ENCODE results near the gene OMP.

Gene OMP

GRCh38 chr11:77142091-77142975 lies 39.7 kb downstream of the OMP start:
- Histone ChIP-seq H3K4me3 (ENCODE audit: low read depth, low read length) (no peak overlapping the region), H3K4me1 (ENCODE audit: control insufficient read depth, insufficient read depth, low read length) (peaks cover 5% of the 10 kb centered on the region), H3K36me3 (ENCODE audit: control insufficient read depth, insufficient read depth, low read length) (no peaks in the 10 kb centered on the region), H3K9ac (ENCODE audit: low read depth, low read length) (no peak overlapping the region), H3K9me3 (ENCODE audit: control insufficient read depth, insufficient read depth, low read length) (no peaks in the 10 kb centered on the region), H3K27me3 (ENCODE audit: control insufficient read depth, insufficient read depth, low read length) (peaks cover 2% of the 10 kb centered on the region)

- peaks cover 2% of the 10 kb centered on the region for H3K27me3 ChIP-seq (ENCODE audit: control insufficient read depth, insufficient read depth, low read length)
Measured at GRCh38 chr11:77143405-77144020, 40.9 kb downstream of the OMP start.

GRCh38 chr11:77144196-77144856 lies 41.7 kb downstream of the OMP start:
- Histone ChIP-seq H3K27me3 (ENCODE audit: control insufficient read depth, insufficient read depth, low read length) (peaks cover 2% of the 10 kb centered on the region), H3K4me1 (ENCODE audit: control insufficient read depth, insufficient read depth, low read length) (peaks cover 5% of the 10 kb centered on the region), H3K9ac (ENCODE audit: low read depth, low read length) (no peak overlapping the region), H3K9me3 (ENCODE audit: control insufficient read depth, insufficient read depth, low read length) (no peaks in the 10 kb centered on the region), H3K4me3 (ENCODE audit: low read depth, low read length) (no peak overlapping the region), H3K36me3 (ENCODE audit: control insufficient read depth, insufficient read depth, low read length) (no peaks in the 10 kb centered on the region)

More at GRCh38 chr11:77143405-77144020, 40.9 kb downstream of the OMP start:
- Histone ChIP-seq H3K4me3 (ENCODE audit: low read depth, low read length) (no peak overlapping the region), H3K36me3 (ENCODE audit: control insufficient read depth, insufficient read depth, low read length) (no peaks in the 10 kb centered on the region), H3K4me1 (ENCODE audit: control insufficient read depth, insufficient read depth, low read length) (peaks cover 5% of the 10 kb centered on the region), H3K9me3 (ENCODE audit: control insufficient read depth, insufficient read depth, low read length) (no peaks in the 10 kb centered on the region), H3K9ac (ENCODE audit: low read depth, low read length) (no peak overlapping the region)

GRCh38 chr11:77144857-77145428 lies 42.3 kb downstream of the OMP start:
- no peak overlapping the region for H3K4me3 ChIP-seq (ENCODE audit: low read depth, low read length)
- peaks cover 3% of the 10 kb centered on the region for H3K4me1 ChIP-seq (ENCODE audit: control insufficient read depth, insufficient read depth, low read length)
- no peak overlapping the region for H3K9ac ChIP-seq (ENCODE audit: low read depth, low read length)
- H3K9me3 ChIP-seq (ENCODE audit: control insufficient read depth, insufficient read depth, low read length), result no peaks in the 10 kb centered on the region
- H3K27me3 ChIP-seq (ENCODE audit: control insufficient read depth, insufficient read depth, low read length), result peaks cover 2% of the 10 kb centered on the region
- H3K36me3 ChIP-seq (ENCODE audit: control insufficient read depth, insufficient read depth, low read length), result no peaks in the 10 kb centered on the region

GRCh38 chr11:77146261-77147035 lies 43.8 kb downstream of the OMP start:
- Histone ChIP-seq H3K4me1 (ENCODE audit: control insufficient read depth, insufficient read depth, low read length) (no peaks in the 10 kb centered on the region), H3K4me3 (ENCODE audit: low read depth, low read length) (no peak overlapping the region), H3K27me3 (ENCODE audit: control insufficient read depth, insufficient read depth, low read length) (peaks cover 2% of the 10 kb centered on the region), H3K9me3 (ENCODE audit: control insufficient read depth, insufficient read depth, low read length) (no peaks in the 10 kb centered on the region), H3K36me3 (ENCODE audit: control insufficient read depth, insufficient read depth, low read length) (no peaks in the 10 kb centered on the region), H3K9ac (ENCODE audit: low read depth, low read length) (no peak overlapping the region)

- Histone ChIP-seq H3K9me3 (ENCODE audit: control insufficient read depth, insufficient read depth, low read length) (no peaks in the 10 kb centered on the region), H3K27me3 (ENCODE audit: control insufficient read depth, insufficient read depth, low read length) (peaks cover 2% of the 10 kb centered on the region), H3K4me1 (ENCODE audit: control insufficient read depth, insufficient read depth, low read length) (no peaks in the 10 kb centered on the region), H3K4me3 (ENCODE audit: low read depth, low read length) (peak overlapping the region; percentile 81), H3K36me3 (ENCODE audit: control insufficient read depth, insufficient read depth, low read length) (no peaks in the 10 kb centered on the region), H3K9ac (ENCODE audit: low read depth, low read length) (no peak overlapping the region)
Measured at GRCh38 chr11:77147036-77147315, 44.3 kb downstream of the OMP start.

GRCh38 chr11:77147668-77148321 lies 45.2 kb downstream of the OMP start:
- Histone ChIP-seq H3K9me3 (ENCODE audit: control insufficient read depth, insufficient read depth, low read length) (no peaks in the 10 kb centered on the region), H3K27me3 (ENCODE audit: control insufficient read depth, insufficient read depth, low read length) (peaks cover 2% of the 10 kb centered on the region), H3K4me3 (ENCODE audit: low read depth, low read length) (peak overlapping the region; percentile 81), H3K4me1 (ENCODE audit: control insufficient read depth, insufficient read depth, low read length) (no peaks in the 10 kb centered on the region), H3K36me3 (ENCODE audit: control insufficient read depth, insufficient read depth, low read length) (no peaks in the 10 kb centered on the region), H3K9ac (ENCODE audit: low read depth, low read length) (no peak overlapping the region)

GRCh38 chr11:77148963-77149715 lies 46.5 kb downstream of the OMP start:
- no peak overlapping the region for H3K9ac ChIP-seq (ENCODE audit: low read depth, low read length)
- H3K4me3 ChIP-seq (ENCODE audit: low read depth, low read length), result no peak overlapping the region
- no peaks in the 10 kb centered on the region for H3K36me3 ChIP-seq (ENCODE audit: control insufficient read depth, insufficient read depth, low read length)
- peaks cover 2% of the 10 kb centered on the region for H3K27me3 ChIP-seq (ENCODE audit: control insufficient read depth, insufficient read depth, low read length)
- H3K4me1 ChIP-seq (ENCODE audit: control insufficient read depth, insufficient read depth, low read length), result no peaks in the 10 kb centered on the region
- no peaks in the 10 kb centered on the region for H3K9me3 ChIP-seq (ENCODE audit: control insufficient read depth, insufficient read depth, low read length)

GRCh38 chr11:77149716-77150392 lies 47.2 kb downstream of the OMP start:
- H3K9ac ChIP-seq (ENCODE audit: low read depth, low read length), result no peak overlapping the region
- H3K36me3 ChIP-seq (ENCODE audit: control insufficient read depth, insufficient read depth, low read length), result no peaks in the 10 kb centered on the region
- no peaks in the 10 kb centered on the region for H3K4me1 ChIP-seq (ENCODE audit: control insufficient read depth, insufficient read depth, low read length)
- peaks cover 2% of the 10 kb centered on the region for H3K27me3 ChIP-seq (ENCODE audit: control insufficient read depth, insufficient read depth, low read length)
- H3K4me3 ChIP-seq (ENCODE audit: low read depth, low read length), result no peak overlapping the region
- no peaks in the 10 kb centered on the region for H3K9me3 ChIP-seq (ENCODE audit: control insufficient read depth, insufficient read depth, low read length)

- H3K36me3 ChIP-seq (ENCODE audit: control insufficient read depth, insufficient read depth, low read length), result no peaks in the 10 kb centered on the region
- H3K9ac ChIP-seq (ENCODE audit: low read depth, low read length), result no peak overlapping the region
- no peaks in the 10 kb centered on the region for H3K4me1 ChIP-seq (ENCODE audit: control insufficient read depth, insufficient read depth, low read length)
- no peak overlapping the region for H3K4me3 ChIP-seq (ENCODE audit: low read depth, low read length)
- H3K27me3 ChIP-seq (ENCODE audit: control insufficient read depth, insufficient read depth, low read length), result peaks cover 2% of the 10 kb centered on the region
- no peaks in the 10 kb centered on the region for H3K9me3 ChIP-seq (ENCODE audit: control insufficient read depth, insufficient read depth, low read length)
Measured at GRCh38 chr11:77150836-77151235, 48.2 kb downstream of the OMP start.

Measured in iPS-15b (cell line).